Vagina (tissue), 2 donors: ENCODE results near the gene CEACAM3. TPM values are rescaled to one million over a fixed set of nuclear protein-coding genes. Genes with fewer than 3 reads are reported as not detected.
"Not testable (repeated sequence)": the region's sequence is repeated elsewhere in the genome, so short reads cannot be mapped to it uniquely, and the experiment has no call there.

Source experiments
- DNase-seq, 2 donors: peaks; one replicate each; pipeline ENCODE4 v3.0.0-alpha.2; 2017; ENCODE audit errors: extremely low spot score in 2 of 2
- H3K27ac ChIP-seq: fragments of 200-600 bp; sonication (generic); one replicate; pipeline ENCODE4 v1.5.1; 2019
- H3K27me3 ChIP-seq: fragments of 200-600 bp; sonication (generic); one replicate; pipeline ENCODE4 v1.5.1; 2019
- H3K36me3 ChIP-seq, 2 donors: fragments of 200-600 bp; sonication (generic); one replicate each; pipeline ENCODE4 v1.5.1; 2017 to 2019
- H3K4me1 ChIP-seq: fragments of 200-600 bp; sonication (generic); one replicate; pipeline ENCODE4 v1.5.1; 2019
- H3K4me3 ChIP-seq, 2 donors: fragments of 200-600 bp; sonication (generic); 1 replicate in 1 of 2; 2 replicates in 1 of 2; pipeline ENCODE4 v1.5.1; 2016 to 2019
- H3K9me3 ChIP-seq: fragments of 200-600 bp; sonication (generic); one replicate; pipeline ENCODE4 v1.5.1; 2019
- CTCF ChIP-seq, 3 experiments: fragments of 450-650 bp in 2 of 3; fragments of 200-600 bp in 1 of 3; sonication (generic) in 1 of 3; IDR thresholded peaks; one replicate each; pipeline ENCODE4 v1.5.1; 2017 to 2019; ENCODE audit warnings: antibody characterized with exemption in 3 of 3, mild to moderate bottlenecking in 2 of 3, moderate library complexity in 2 of 3
- POLR2A ChIP-seq, 2 donors: fragments of 450-650 bp; IDR thresholded peaks; one replicate each; pipeline ENCODE4 v1.6.1; 2017; ENCODE audit warnings: antibody characterized with exemption in 2 of 2, mild to moderate bottlenecking in 2 of 2, moderate library complexity in 2 of 2
- POLR2AphosphoS5 ChIP-seq, 2 donors: sonication (generic); formaldehyde crosslinking; IDR thresholded peaks; one replicate each; pipeline ENCODE4 v1.9.0; 2017; ENCODE audit warnings: antibody characterized with exemption in 2 of 2, mild to moderate bottlenecking in 2 of 2, low read depth in 1 of 2; ENCODE audit not compliant: insufficient read depth in 1 of 2
- intact Hi-C: fragments of 100-400 bp; cut with DNase I; formaldehyde crosslinking; loops from one replicate; pipeline ENCODE4 v1.15.1; 2023
- total RNA-seq: library from RNA; depleted of rRNA; stranded (reverse); fragments of >200 nt; gene quantifications from one replicate; pipeline ENCODE4 v1.2.3, GENCODE V29; 2016

The CEACAM3 gene
- total RNA-seq, 1 donor from 2014 or later, result not detected

- H3K9me3 ChIP-seq, result no peaks in the 10 kb centered on the region
- no peaks in the 10 kb centered on the region for H3K27me3 ChIP-seq
- no peaks in the 10 kb centered on the region for H3K36me3 ChIP-seq
- no peak overlapping the region for H3K4me3 ChIP-seq
- TF ChIP-seq CTCF (IDR thresholded peaks at IDR 0.05) (peak; percentile 28 to 45 (median 31)), POLR2AphosphoS5 (IDR thresholded peaks at IDR 0.05; ENCODE audit: insufficient read depth in 1 of 2, low read depth in 1 of 2) (no peak), POLR2A (IDR thresholded peaks at IDR 0.05) (no peak)
- intact Hi-C loops, result no loop called here
- no peaks in the 10 kb centered on the region for H3K4me1 ChIP-seq
- no peak overlapping the region for H3K27ac ChIP-seq
- no peak for DNase-seq
Observed at GRCh38 chr19:41753936-41754529, 42.4 kb upstream of the CEACAM3 start.

- Histone ChIP-seq H3K4me3 (no peak within 1 kb of the TSS), H3K27me3 (no peaks in the 10 kb centered on the region), H3K9me3 (no peaks in the 10 kb centered on the region), H3K36me3 (no peaks in the 10 kb centered on the region), H3K4me1 (no peaks in the 10 kb centered on the region), H3K27ac (no peak within 1 kb of the TSS)
- intact Hi-C loops, result no loop called here
- DNase-seq, result no peak
- TF ChIP-seq POLR2A (IDR thresholded peaks at IDR 0.05), result no peak
- TF ChIP-seq CTCF (IDR thresholded peaks at IDR 0.05), result no peak
- no peak for TF ChIP-seq POLR2AphosphoS5 (IDR thresholded peaks at IDR 0.05; ENCODE audit: insufficient read depth in 1 of 2, low read depth in 1 of 2)
Observed at GRCh38 chr19:41755328-41755913, 41.0 kb upstream of the CEACAM3 start, which contains the start of gene CEACAM6. Gene CEACAM6 (plus strand): TSS chr19:41755530. CDS start chr19:41755639, 109 bp downstream.

GRCh38 chr19:41758846-41759245, 37.5 kb upstream of the CEACAM3 start:
- Histone ChIP-seq H3K9me3 (no peaks in the 10 kb centered on the region), H3K27ac (no peak overlapping the region), H3K4me1 (no peaks in the 10 kb centered on the region), H3K27me3 (no peaks in the 10 kb centered on the region), H3K4me3 (no peak overlapping the region), H3K36me3 (no peaks in the 10 kb centered on the region)
- TF ChIP-seq POLR2AphosphoS5 (IDR thresholded peaks at IDR 0.05; ENCODE audit: insufficient read depth in 1 of 2, low read depth in 1 of 2), result no peak
- TF ChIP-seq CTCF (IDR thresholded peaks at IDR 0.05), result no peak
- TF ChIP-seq POLR2A (IDR thresholded peaks at IDR 0.05), result no peak
- intact Hi-C loops, result no loop called here
- no peak for DNase-seq

- DNase-seq, result no peak
- H3K9me3 ChIP-seq, result no peaks in the 10 kb centered on the region
- intact Hi-C loops, result no loop called here
- H3K27ac ChIP-seq, result no peak overlapping the region
- H3K4me1 ChIP-seq, result no peaks in the 10 kb centered on the region
- H3K36me3 ChIP-seq, result no peaks in the 10 kb centered on the region
- no peak for TF ChIP-seq CTCF (IDR thresholded peaks at IDR 0.05)
- no peak for TF ChIP-seq POLR2A (IDR thresholded peaks at IDR 0.05)
- no peak for TF ChIP-seq POLR2AphosphoS5 (IDR thresholded peaks at IDR 0.05; ENCODE audit: insufficient read depth in 1 of 2, low read depth in 1 of 2)
- H3K27me3 ChIP-seq, result no peaks in the 10 kb centered on the region
- no peak overlapping the region for H3K4me3 ChIP-seq
Observed at GRCh38 chr19:41767115-41767514, 29.3 kb upstream of the CEACAM3 start.

- H3K4me1 ChIP-seq, H3K27me3 ChIP-seq, H3K27ac ChIP-seq, H3K4me3 ChIP-seq, intact Hi-C loops, H3K36me3 ChIP-seq, H3K9me3 ChIP-seq, DNase-seq: not testable (repeated sequence)
Observed at GRCh38 chr19:41768105-41768504, 28.3 kb upstream of the CEACAM3 start.
